Ovary (tissue), 9 donors: ENCODE results near the gene IKZF3. TPM values are rescaled to one million over a fixed set of nuclear protein-coding genes. Genes with fewer than 3 reads are reported as not detected.

Experiments
- DNase-seq, 5 donors: peaks; one replicate each; pipeline ENCODE4 v3.0.0-alpha.2; 2019 to 2020
- H3K27ac ChIP-seq, 2 donors: fragments of 200-600 bp; one replicate each; pipeline versions ENCODE4 v1.5.1 to v1.8.0; 2019 to 2022
- H3K27me3 ChIP-seq: fragments of 200-600 bp; one replicate; pipeline ENCODE4 v1.8.0; 2022
- H3K36me3 ChIP-seq: fragments of 200-600 bp; sonication (generic); one replicate; pipeline ENCODE4 v1.5.1; 2019
- H3K4me1 ChIP-seq: one replicate; pipeline ENCODE4 v1.8.1; 2013; ENCODE audit warnings: mild to moderate bottlenecking, moderate library complexity; ENCODE audit not compliant: insufficient read depth
- H3K4me3 ChIP-seq: fragments of 200-600 bp; sonication (generic); one replicate; pipeline ENCODE4 v1.5.1; 2017
- H3K9me3 ChIP-seq, 2 donors: fragments of 200-600 bp in 1 of 2; sonication (generic) in 1 of 2; one replicate each; pipeline versions ENCODE4 v1.5.1 to v1.8.1; 2013 to 2019; ENCODE audit warnings: mild to moderate bottlenecking in 1 of 2, moderate library complexity in 1 of 2
- CTCF ChIP-seq, 3 donors: fragments of 450-650 bp in 2 of 3; fragments of 200-600 bp in 1 of 3; IDR thresholded peaks; one replicate each; pipeline versions ENCODE4 v1.5.1 to v1.8.0; 2016 to 2022; ENCODE audit warnings: antibody characterized with exemption in 3 of 3, mild to moderate bottlenecking in 1 of 3
- EP300 ChIP-seq: sonication (generic); formaldehyde crosslinking; IDR thresholded peaks from one replicate; pipeline ENCODE4 v1.6.1; 2017; ENCODE audit warnings: antibody characterized with exemption
- POLR2A ChIP-seq: fragments of 450-650 bp; IDR thresholded peaks from one replicate; pipeline ENCODE4 v1.6.1; 2017; ENCODE audit warnings: antibody characterized with exemption, mild to moderate bottlenecking, moderate library complexity
- WGBS, 3 donors: extraction: QIAGEN DNeasy Blood & Tissue Kit in 1 of 3; methylation state at CpG; one replicate each; pipeline versions ENCODE4 v1.1.5 to v1.1.7; 2013 to 2017; 5-methylcytosine and 5-hydroxymethylcytosine counted together
- intact Hi-C, 4 donors: fragments of 100-400 bp; cut with DNase I; formaldehyde crosslinking; loops; one replicate each; pipeline versions ENCODE4 v1.11.0 to v1.15.1; 2022 to 2023
- polyA plus RNA-seq, 2 donors: library from polyadenylated mRNA; stranded (reverse); fragments of 200-250 nt in 1 of 2; fragments of 350-450 nt in 1 of 2; fragmentation: Illumina TruSeq in 1 of 2; extraction: RNeasy Lipid Tissue Mini Kit (QIAGEN cat#74804) in 1 of 2; gene quantifications; one replicate each; pipeline ENCODE4 v1.2.3, GENCODE V29; 2013 to 2014
- total RNA-seq, 7 donors: library from RNA; depleted of rRNA in 2 of 7; stranded (reverse); fragments of >200 nt in 2 of 7; fragmentation: NEBNext Ultra II Directional in 3 of 7; extraction: Animal tissue kit (Norgen Biotek cat#: 25700) in 3 of 7; gene quantifications; one replicate each; pipeline versions ENCODE4 v1.1.0 to v1.2.4, GENCODE V29; 2016 to 2023
- donor health status: DM: no; HTN: no; CAD: no; lungs with moderate emphysema.
- donor health status: DM: no; HTN: no; CAD: no.
- donor health status: Bipolar disorder and iron deficiency.
- donor health status: DM: yes; HTN: yes; CAD: no.
- donor health status: DM: no; HTN: no; CAD: no.
- donor health status: DM: yes; HTN: yes; CAD: no.

The IKZF3 gene
- total and polyA plus RNA-seq, 9 donors, result 0.16 to 2.6 (median 0.62) TPM

GRCh38 chr17:39818358-39819000 lies 45.6 kb downstream of the IKZF3 start:
- no peak for DNase-seq
- H3K4me3 ChIP-seq, result no peak overlapping the region
- no peaks in the 10 kb centered on the region for H3K27me3 ChIP-seq
- H3K27ac ChIP-seq, result no peak overlapping the region
- H3K36me3 ChIP-seq, result no peaks in the 10 kb centered on the region
- WGBS, 3 donors, result 73 to 79% (median 77%) methylated on average over 9 of the region's 9 CpGs
- TF ChIP-seq POLR2A (no peak), CTCF (IDR thresholded peaks at IDR 0.05) (no peak), EP300 (no peak)
- H3K4me1 ChIP-seq, result no peaks in the 10 kb centered on the region
- intact Hi-C loops, result no loop called here
- no peaks in the 10 kb centered on the region for H3K9me3 ChIP-seq

GRCh38 chr17:39816272-39816671 lies 47.8 kb downstream of the IKZF3 start:
- H3K27me3 ChIP-seq, result no peaks in the 10 kb centered on the region
- H3K9me3 ChIP-seq, result no peaks in the 10 kb centered on the region
- no peaks in the 10 kb centered on the region for H3K36me3 ChIP-seq
- no peak overlapping the region for H3K27ac ChIP-seq
- intact Hi-C loops, result no loop called here
- no peak for TF ChIP-seq CTCF (IDR thresholded peaks at IDR 0.05)
- TF ChIP-seq POLR2A, result no peak
- no peak for TF ChIP-seq EP300
- DNase-seq, result no peak
- no peak overlapping the region for H3K4me3 ChIP-seq
- no peaks in the 10 kb centered on the region for H3K4me1 ChIP-seq

- DNase-seq, result no peak
- no peak overlapping the region for H3K4me3 ChIP-seq
- TF ChIP-seq CTCF (IDR thresholded peaks at IDR 0.05) (no peak), POLR2A (no peak), EP300 (no peak)
- no peaks in the 10 kb centered on the region for H3K4me1 ChIP-seq
- intact Hi-C loops, result no loop called here
- H3K27ac ChIP-seq, result no peak overlapping the region
- no peaks in the 10 kb centered on the region for H3K27me3 ChIP-seq
- H3K36me3 ChIP-seq, result no peaks in the 10 kb centered on the region
- WGBS, 3 donors, result 78 to 87% (median 80%) methylated on average over 2 of the region's 2 CpGs
- no peaks in the 10 kb centered on the region for H3K9me3 ChIP-seq
These were observed 49.6 kb downstream of the IKZF3 start for GRCh38 chr17:39814497-39814896.

- H3K9me3 ChIP-seq, result no peaks in the 10 kb centered on the region
- H3K4me3 ChIP-seq, result no peak overlapping the region
- no peaks in the 10 kb centered on the region for H3K36me3 ChIP-seq
- TF ChIP-seq CTCF (IDR thresholded peaks at IDR 0.05) (no peak), POLR2A (no peak)
- H3K27ac ChIP-seq, result no peak overlapping the region
- no peak for DNase-seq
- H3K4me1 ChIP-seq, result no peaks in the 10 kb centered on the region
- intact Hi-C loops, result no loop called here
- no peaks in the 10 kb centered on the region for H3K27me3 ChIP-seq
- WGBS, 3 donors, result 69 to 80% (median 79%) methylated on average over 11 of the region's 11 CpGs
These were observed 50.5 kb downstream of the IKZF3 start for GRCh38 chr17:39813631-39814030.
